C4-2B (cell line): ENCODE results near the gene NT5DC2.

ENCODE experiments used
- H3K27ac ChIP-seq: fragments of 450-650 bp; 2 replicates; pipeline ENCODE4 v1.5.1; 2017
- CTCF ChIP-seq: fragments of 450-650 bp; conservative IDR thresholded peaks from 2 replicates; pipeline ENCODE4 v1.5.1; 2017; ENCODE audit warnings: mild to moderate bottlenecking
- ZFX ChIP-seq: fragments of 450-650 bp; IDR thresholded peaks from 2 replicates; pipeline ENCODE4 v1.6.1; 2017

The NT5DC2 gene

GRCh38 chr3:52480768-52481715 is 52.6 kb downstream of the NT5DC2 start:
- no peak overlapping the region for H3K27ac ChIP-seq
- TF ChIP-seq CTCF, result no peak
- TF ChIP-seq ZFX, result no peak

- H3K27ac ChIP-seq, result no peak overlapping the region
- TF ChIP-seq CTCF (no peak), ZFX (no peak)
Measured at GRCh38 chr3:52479877-52480575, 53.6 kb downstream of the NT5DC2 start.

GRCh38 chr3:52479037-52479876 is 54.4 kb downstream of the NT5DC2 start:
- H3K27ac ChIP-seq, result no peak overlapping the region
- TF ChIP-seq CTCF (no peak), ZFX (no peak)

GRCh38 chr3:52477796-52478095 is 55.9 kb downstream of the NT5DC2 start:
- TF ChIP-seq ZFX, result no peak
- no peak for TF ChIP-seq CTCF
- no peak overlapping the region for H3K27ac ChIP-seq

GRCh38 chr3:52477076-52477795 is 56.4 kb downstream of the NT5DC2 start:
- TF ChIP-seq ZFX (no peak), CTCF (no peak)
- no peak overlapping the region for H3K27ac ChIP-seq
